ENCODE measurements around the gene STYXL1.
"Not testable (repeated sequence)": the region's sequence is repeated elsewhere in the genome, so short reads cannot be mapped to it uniquely, and the experiment has no call there.

STYXL1 gene

GRCh38 chr7:76020031-76020714 is 27.6 kb downstream of the STYXL1 start:
- Histone ChIP-seq H3K4me3 (replicated peaks; ENCODE audit: insufficient read depth, low read length) (no peak overlapping the region), H3K27ac (replicated peaks) (no peak overlapping the region), H3K27me3 (ENCODE audit: insufficient read depth, poor library complexity, severe bottlenecking) (no peaks in the 10 kb centered on the region)
- DNase-seq (ENCODE audit: low read depth in 1 of 2, low spot score in 1 of 2): peak; percentile 32 to 64
- TF ChIP-seq CTCF (IDR thresholded peaks at IDR 0.05; ENCODE audit: insufficient read depth, low read length): peak; percentile 79
- TF ChIP-seq POLR2AphosphoS5 (IDR thresholded peaks at IDR 0.05; ENCODE audit: low read depth): no peak

- not testable (repeated sequence) for H3K27ac ChIP-seq (replicated peaks); DNase-seq (ENCODE audit: low read depth in 1 of 2, low spot score in 1 of 2); H3K27me3 ChIP-seq (ENCODE audit: insufficient read depth, poor library complexity, severe bottlenecking); H3K4me3 ChIP-seq (replicated peaks; ENCODE audit: insufficient read depth, low read length)
These were observed 29.3 kb downstream of the STYXL1 start for GRCh38 chr7:76018520-76018919.

- Histone ChIP-seq H3K4me3 (replicated peaks; ENCODE audit: insufficient read depth, low read length) (no peak overlapping the region), H3K27me3 (ENCODE audit: insufficient read depth, poor library complexity, severe bottlenecking) (no peaks in the 10 kb centered on the region), H3K27ac (replicated peaks) (no peak overlapping the region)
- TF ChIP-seq REST (IDR thresholded peaks at IDR 0.05; ENCODE audit: insufficient replicate concordance, low read depth) (no peak), CTCF (IDR thresholded peaks at IDR 0.05; ENCODE audit: insufficient read depth, low read length) (no peak), GABPA (IDR thresholded peaks at IDR 0.05; ENCODE audit: low read depth) (no peak), SPI1 (IDR thresholded peaks at IDR 0.05; ENCODE audit: borderline replicate concordance, low read depth) (no peak), POLR2AphosphoS5 (IDR thresholded peaks at IDR 0.05; ENCODE audit: low read depth) (no peak)
- no peak for DNase-seq (ENCODE audit: low read depth in 1 of 2, low spot score in 1 of 2)
These were observed 31.4 kb downstream of the STYXL1 start for GRCh38 chr7:76016191-76016947.

- H3K27me3 ChIP-seq (ENCODE audit: insufficient read depth, poor library complexity, severe bottlenecking): no peaks in the 10 kb centered on the region
- no peak for TF ChIP-seq POLR2AphosphoS5 (IDR thresholded peaks at IDR 0.05; ENCODE audit: low read depth)
- no peak for TF ChIP-seq GABPA (IDR thresholded peaks at IDR 0.05; ENCODE audit: low read depth)
- no peak for TF ChIP-seq SPI1 (IDR thresholded peaks at IDR 0.05; ENCODE audit: borderline replicate concordance, low read depth)
- no peak overlapping the region for H3K4me3 ChIP-seq (replicated peaks; ENCODE audit: insufficient read depth, low read length)
- no peak for DNase-seq (ENCODE audit: low read depth in 1 of 2, low spot score in 1 of 2)
- no peak overlapping the region for H3K27ac ChIP-seq (replicated peaks)
These were observed 36.3 kb downstream of the STYXL1 start for GRCh38 chr7:76011442-76011861.

- no peaks in the 10 kb centered on the region for H3K27me3 ChIP-seq (ENCODE audit: insufficient read depth, poor library complexity, severe bottlenecking)
- no peak for TF ChIP-seq REST (IDR thresholded peaks at IDR 0.05; ENCODE audit: insufficient replicate concordance, low read depth)
- no peak for TF ChIP-seq GABPA (IDR thresholded peaks at IDR 0.05; ENCODE audit: low read depth)
- TF ChIP-seq CTCF (IDR thresholded peaks at IDR 0.05; ENCODE audit: insufficient read depth, low read length): no peak
- no peak for TF ChIP-seq SPI1 (IDR thresholded peaks at IDR 0.05; ENCODE audit: borderline replicate concordance, low read depth)
- no peak for TF ChIP-seq POLR2AphosphoS5 (IDR thresholded peaks at IDR 0.05; ENCODE audit: low read depth)
- no peak for DNase-seq (ENCODE audit: low read depth in 1 of 2, low spot score in 1 of 2)
- no peak overlapping the region for H3K4me3 ChIP-seq (replicated peaks; ENCODE audit: insufficient read depth, low read length)
- no peak overlapping the region for H3K27ac ChIP-seq (replicated peaks)
These were observed 37.9 kb downstream of the STYXL1 start for GRCh38 chr7:76009672-76010600.
